GM13977 (cell line): ENCODE measurements around the gene MRPL42.

Source experiments
- DNase-seq: peaks from one replicate; pipeline ENCODE4 v3.0.0; 2012; ENCODE audit warnings: low spot score
- in situ Hi-C: fragments of 300-500 bp; cut with MboI; formaldehyde crosslinking; loops from one replicate; pipeline ENCODE4 v1.12.0; 2022; ENCODE audit warnings: low sequenced_read_pairs, low pct_unique_long_range_greater_than_20kb, mixed read lengths, inconsistent platforms; ENCODE audit not compliant: unreplicated experiment
- TF ChIP-seq, protein P1 (sequence below): IDR thresholded peaks from 2 replicates; pipeline ENCODE4 v1.5.1; 2012; ENCODE audit warnings: mild to moderate bottlenecking, control low read depth; ENCODE audit not compliant: insufficient read depth; ENCODE audit errors: extremely low read depth, missing control alignments

Gene MRPL42

DNA sequence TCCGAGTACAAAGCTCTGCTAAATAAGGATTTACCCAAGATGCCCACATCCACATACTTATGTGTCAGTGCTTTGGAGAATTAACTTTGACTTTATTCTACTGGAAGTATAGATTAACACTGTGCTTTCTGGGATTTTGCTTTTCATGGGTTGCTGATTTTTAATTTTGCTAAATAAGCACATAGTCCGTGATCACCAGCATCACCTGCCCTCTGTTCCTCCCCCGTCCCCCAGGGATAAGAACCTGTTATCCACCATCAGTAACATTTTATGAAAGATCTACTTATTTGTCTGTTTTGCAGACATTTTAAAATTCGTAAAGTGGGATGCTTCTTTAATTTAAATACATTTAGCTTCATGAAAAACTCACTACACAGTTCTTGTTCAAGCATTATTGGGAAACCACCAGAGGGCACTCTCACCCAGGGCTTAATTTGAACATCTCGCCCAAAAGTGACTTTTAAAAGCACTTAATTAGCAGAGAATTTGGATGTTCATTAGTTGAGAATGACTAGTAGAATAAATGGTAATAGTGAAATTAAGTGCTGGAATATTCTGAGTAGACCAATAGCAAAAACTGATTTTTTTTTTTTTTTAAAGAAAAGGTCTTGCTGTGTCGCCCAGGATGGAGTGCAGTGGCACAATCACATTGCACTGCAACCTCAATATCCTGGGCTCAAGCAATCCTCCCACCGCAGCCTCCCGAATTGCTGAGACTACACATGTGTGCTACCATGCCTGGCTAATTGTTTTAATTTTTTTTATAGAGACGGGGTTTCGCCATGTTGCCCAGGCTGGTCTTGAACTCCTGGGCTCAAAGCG lies 35.7 kb downstream of the MRPL42 start:
- TF ChIP-seq, protein P1, sequence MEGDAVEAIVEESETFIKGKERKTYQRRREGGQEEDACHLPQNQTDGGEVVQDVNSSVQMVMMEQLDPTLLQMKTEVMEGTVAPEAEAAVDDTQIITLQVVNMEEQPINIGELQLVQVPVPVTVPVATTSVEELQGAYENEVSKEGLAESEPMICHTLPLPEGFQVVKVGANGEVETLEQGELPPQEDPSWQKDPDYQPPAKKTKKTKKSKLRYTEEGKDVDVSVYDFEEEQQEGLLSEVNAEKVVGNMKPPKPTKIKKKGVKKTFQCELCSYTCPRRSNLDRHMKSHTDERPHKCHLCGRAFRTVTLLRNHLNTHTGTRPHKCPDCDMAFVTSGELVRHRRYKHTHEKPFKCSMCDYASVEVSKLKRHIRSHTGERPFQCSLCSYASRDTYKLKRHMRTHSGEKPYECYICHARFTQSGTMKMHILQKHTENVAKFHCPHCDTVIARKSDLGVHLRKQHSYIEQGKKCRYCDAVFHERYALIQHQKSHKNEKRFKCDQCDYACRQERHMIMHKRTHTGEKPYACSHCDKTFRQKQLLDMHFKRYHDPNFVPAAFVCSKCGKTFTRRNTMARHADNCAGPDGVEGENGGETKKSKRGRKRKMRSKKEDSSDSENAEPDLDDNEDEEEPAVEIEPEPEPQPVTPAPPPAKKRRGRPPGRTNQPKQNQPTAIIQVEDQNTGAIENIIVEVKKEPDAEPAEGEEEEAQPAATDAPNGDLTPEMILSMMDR, result peak; percentile 67
- DNase-seq, result no peak
- in situ Hi-C loops, result loop anchor here (25.0 kb wide), 1 partner anchor 609 kb away; no protein-coding TSS in a partner anchor

DNA sequence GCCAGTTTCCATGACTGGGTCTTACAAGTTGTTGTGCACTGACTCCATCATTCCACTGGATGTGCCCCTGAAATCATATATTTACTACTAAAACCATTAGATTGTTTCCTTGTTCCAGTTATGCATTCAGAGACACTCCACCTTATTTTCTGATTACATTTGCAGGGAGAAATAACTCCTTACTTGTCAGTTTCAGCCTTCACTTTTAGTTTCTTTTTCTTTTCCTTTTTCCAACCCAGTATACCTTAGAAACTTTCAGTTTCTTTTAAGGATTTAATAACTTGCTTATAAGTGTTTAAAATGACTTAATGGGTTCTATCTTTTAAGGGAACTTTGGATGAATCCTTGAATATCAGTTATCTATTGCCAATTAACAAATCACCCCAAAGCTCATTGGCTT lies 39.9 kb downstream of the MRPL42 start:
- in situ Hi-C loops, result loop anchor here (25.0 kb wide), 1 partner anchor 605 kb away; no protein-coding TSS in a partner anchor

DNA sequence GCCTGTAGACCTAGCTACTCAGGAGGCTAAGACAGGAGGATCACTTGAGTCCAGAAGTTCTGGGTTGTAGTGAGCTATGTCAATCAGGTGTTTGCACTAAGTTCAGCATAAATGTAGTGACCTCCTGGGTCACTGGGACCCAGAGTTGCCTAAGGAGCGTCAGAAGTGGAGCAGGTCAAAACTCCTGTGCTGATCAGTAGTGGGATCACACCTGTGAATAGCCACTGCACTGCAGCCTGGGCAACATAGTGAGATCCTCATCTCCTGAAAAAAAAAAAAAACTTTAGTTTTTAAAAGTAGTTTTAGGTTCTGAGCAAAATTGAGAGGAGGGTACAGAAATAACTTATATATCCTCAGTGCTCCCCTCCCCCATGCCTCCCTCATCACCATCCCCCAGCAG lies 42.2 kb downstream of the MRPL42 start:
- in situ Hi-C loops, result loop anchor here (25.0 kb wide), 1 partner anchor 603 kb away; no protein-coding TSS in a partner anchor
- no peak for DNase-seq
- TF ChIP-seq, protein P1, result no peak

More for the DNA sequence above, 39.9 kb downstream of the MRPL42 start:
- TF ChIP-seq, protein P1, result no peak
- DNase-seq, result no peak

DNA sequence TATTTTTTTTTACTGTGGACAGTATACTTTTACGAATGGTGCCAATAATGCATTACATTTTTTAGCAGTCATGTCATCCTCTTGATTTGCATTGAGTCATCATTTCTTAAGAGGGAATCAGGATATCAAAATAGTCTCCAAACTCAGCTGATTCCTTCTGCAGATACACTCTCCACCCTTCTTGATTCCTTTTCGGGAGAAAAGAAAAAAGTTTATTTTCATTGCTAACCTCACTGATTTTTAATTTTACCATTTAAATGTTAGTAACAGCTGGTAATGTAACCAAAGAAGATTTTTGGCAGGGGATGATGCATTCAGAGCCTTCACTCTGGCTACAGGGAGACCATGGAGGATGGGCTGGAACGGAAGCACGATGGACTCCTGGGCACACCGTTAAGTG lies 47.5 kb downstream of the MRPL42 start:
- TF ChIP-seq, protein P1, result no peak
- DNase-seq, result no peak
- in situ Hi-C loops, result loop anchor here (25.0 kb wide), 1 partner anchor 597 kb away; no protein-coding TSS in a partner anchor

DNA sequence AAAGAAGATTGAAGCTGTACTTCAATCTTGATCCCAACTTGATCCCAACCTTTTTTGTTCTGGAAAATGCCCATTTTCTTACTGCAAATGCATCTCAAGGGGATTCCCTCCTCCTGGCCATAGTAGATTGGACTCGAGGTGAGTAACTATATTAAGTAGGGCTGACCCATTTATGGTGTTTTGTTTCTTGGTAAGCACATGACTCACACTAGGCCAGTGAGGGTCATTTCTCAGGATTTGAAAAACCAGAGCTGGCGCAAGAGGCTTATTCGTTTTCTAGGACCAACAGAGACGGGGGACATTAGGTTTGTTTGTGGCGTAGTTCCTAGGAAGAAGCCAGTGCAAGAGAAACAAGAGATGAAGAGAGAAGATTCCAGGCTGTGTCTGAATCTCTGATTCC lies 51.4 kb downstream of the MRPL42 start:
- DNase-seq, result no peak
- in situ Hi-C loops, result loop anchor here (25.0 kb wide), 1 partner anchor 594 kb away; no protein-coding TSS in a partner anchor

DNA sequence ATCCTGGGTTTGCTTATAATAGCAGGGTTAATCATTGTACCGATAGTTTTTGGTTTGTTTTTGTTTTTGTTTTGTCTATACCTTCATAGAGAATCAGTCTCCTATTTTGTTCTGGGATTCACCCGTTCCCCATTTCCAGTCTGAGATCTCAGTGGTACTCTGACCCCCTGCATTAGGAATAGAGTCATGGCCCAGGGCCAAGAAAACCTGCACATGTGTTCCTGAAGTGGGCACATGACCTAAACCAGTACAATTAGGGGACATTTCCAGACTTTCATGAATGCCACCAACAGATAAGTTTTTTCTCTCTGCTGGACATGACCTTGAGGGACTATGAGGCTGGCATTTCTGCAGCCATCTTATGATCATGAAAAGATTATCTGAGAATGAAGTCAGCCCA lies 52.5 kb downstream of the MRPL42 start:
- DNase-seq, result no peak
- in situ Hi-C loops, result loop anchor here (25.0 kb wide), 1 partner anchor 592 kb away; no protein-coding TSS in a partner anchor
- TF ChIP-seq, protein P1, result no peak

More for the DNA sequence above, 51.4 kb downstream of the MRPL42 start:
- TF ChIP-seq, protein P1, result no peak
